Measurements from ENCODE around the gene PRRC2A. TPM values are rescaled to one million over a fixed set of nuclear protein-coding genes. Genes with fewer than 3 reads are reported as not detected.

PRRC2A gene
- total RNA-seq, 3 donors from 2014 or later (not counting 1 experiment from before 2014, with no cell fraction given): 264 to 294 (median 294) TPM

GRCh38 chr6:31676904-31677303, 56.4 kb downstream of the PRRC2A start:
- Histone ChIP-seq H3K27me3 (ENCODE audit: control insufficient read depth, insufficient read depth, low read length) (no peaks in the 10 kb centered on the region), H3K27ac (ENCODE audit: low read length) (no peak overlapping the region), H3K4me3 (ENCODE audit: low read length) (no peak overlapping the region), H3K36me3 (ENCODE audit: control insufficient read depth, insufficient read depth, low read length) (peaks cover 7% of the 10 kb centered on the region), H3K9me3 (ENCODE audit: control insufficient read depth, insufficient read depth, low read length) (no peaks in the 10 kb centered on the region), H3K4me1 (ENCODE audit: control insufficient read depth, insufficient read depth, low read length) (peaks cover 20% of the 10 kb centered on the region)
- ATAC-seq (no peak), DNase-seq (no peak)
- whole genome bisulfite sequencing (ENCODE audit: insufficient coverage): 94% methylated on average over 5 of the region's 6 CpGs
- no peak for TF ChIP-seq CTCF (IDR thresholded peaks at IDR 0.05)
- no peaks in the 10 kb centered on the region for H3K36me3 Mint-ChIP-seq
- intact Hi-C loops (cut with micrococcal nuclease): no loop called here
- H3K27ac Mint-ChIP-seq: no peak overlapping the region
- H3K9me3 Mint-ChIP-seq: no peaks in the 10 kb centered on the region
- H3K4me3 Mint-ChIP-seq: peak overlapping the region; percentile 35
- H3K27me3 Mint-ChIP-seq (ENCODE audit: low read depth in 2 of 2): peaks cover 0 to 3% of the 10 kb centered on the region in 2 donors
- peaks cover 19 to 23% of the 10 kb centered on the region in 2 donors for H3K4me1 Mint-ChIP-seq

DNA sequence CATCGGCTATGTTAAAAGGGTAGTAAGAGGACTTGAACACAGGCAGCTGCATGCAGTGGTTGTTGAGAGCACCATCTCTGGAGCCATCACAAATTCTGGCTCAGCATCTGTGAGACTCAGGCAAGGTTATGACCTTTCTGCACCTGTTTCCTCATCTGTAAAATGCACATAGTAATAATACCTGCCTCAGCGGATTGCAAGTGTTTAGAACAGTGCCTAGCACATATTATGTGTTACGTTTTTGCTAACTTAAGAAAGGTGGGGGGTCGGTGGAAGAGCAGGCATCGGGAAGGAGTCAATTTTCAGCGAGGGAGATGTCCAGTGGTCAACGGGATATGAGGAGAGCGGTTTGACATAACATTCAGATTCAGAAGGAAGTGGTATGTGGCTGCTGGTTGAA, 57.4 kb downstream of the PRRC2A start:
- ATAC-seq (no peak), DNase-seq (no peak)
- H3K4me3 Mint-ChIP-seq: no peak overlapping the region
- H3K9me3 Mint-ChIP-seq: no peaks in the 10 kb centered on the region
- Histone ChIP-seq H3K27me3 (ENCODE audit: control insufficient read depth, insufficient read depth, low read length) (no peaks in the 10 kb centered on the region), H3K36me3 (ENCODE audit: control insufficient read depth, insufficient read depth, low read length) (no peaks in the 10 kb centered on the region), H3K4me3 (ENCODE audit: low read length) (no peak overlapping the region), H3K27ac (ENCODE audit: low read length) (no peak overlapping the region), H3K9me3 (ENCODE audit: control insufficient read depth, insufficient read depth, low read length) (no peaks in the 10 kb centered on the region), H3K4me1 (ENCODE audit: control insufficient read depth, insufficient read depth, low read length) (peaks cover 24% of the 10 kb centered on the region)
- TF ChIP-seq CTCF (IDR thresholded peaks at IDR 0.05): no peak
- WGBS (ENCODE audit: insufficient coverage): 71% methylated on average over 8 of the region's 8 CpGs
- peaks cover 0 to 3% of the 10 kb centered on the region in 2 donors for H3K27me3 Mint-ChIP-seq (ENCODE audit: low read depth in 2 of 2)
- no peaks in the 10 kb centered on the region for H3K36me3 Mint-ChIP-seq
- peak overlapping the region in 1 of 2 donors; percentile 19 for H3K27ac Mint-ChIP-seq
- intact Hi-C loops (cut with micrococcal nuclease): no loop called here
- peaks cover 19 to 23% of the 10 kb centered on the region in 2 donors for H3K4me1 Mint-ChIP-seq

DNA sequence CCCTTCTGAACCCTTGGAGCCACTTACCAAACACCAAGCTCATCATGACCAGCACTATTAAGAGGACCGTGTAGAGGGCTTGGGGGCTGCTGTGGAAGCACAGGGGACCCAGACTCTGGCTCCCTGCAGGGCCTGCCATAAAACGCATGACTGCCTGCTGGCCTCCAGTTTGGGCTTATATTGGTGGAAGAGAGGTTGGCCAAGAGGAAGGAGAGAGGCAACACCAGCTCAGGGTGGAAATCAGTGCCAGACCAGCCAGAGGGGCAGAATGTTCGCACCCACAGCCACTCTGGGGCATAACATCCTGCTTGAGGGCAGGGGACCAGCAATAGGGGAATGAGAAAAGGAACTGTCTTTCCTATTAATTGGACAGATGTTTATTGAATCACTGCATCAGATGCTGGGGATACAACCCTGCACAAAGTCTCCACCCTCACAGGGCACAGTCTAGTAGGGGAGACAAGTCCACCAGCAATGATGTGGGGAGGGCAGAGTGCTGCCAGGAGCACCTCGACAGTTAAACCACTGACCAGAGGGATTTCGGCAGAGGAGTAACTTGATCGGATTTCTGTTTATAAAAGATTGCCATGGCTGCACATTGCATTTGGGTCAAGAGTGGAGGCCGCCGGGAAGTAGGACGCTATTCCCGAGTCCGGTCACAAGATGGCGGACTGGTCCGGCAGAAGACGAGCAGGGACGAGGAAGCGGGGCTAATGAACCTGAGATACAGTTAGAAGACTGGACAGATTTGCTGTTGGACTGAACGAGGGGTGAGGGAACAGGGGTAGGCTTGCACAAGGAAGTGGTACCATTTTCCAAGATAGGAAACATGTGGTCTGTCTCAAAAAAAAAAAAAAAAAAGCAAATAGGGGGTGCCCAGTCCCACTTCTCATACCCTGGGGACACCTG, 60.0 kb downstream of the PRRC2A start, which contains the start of gene LY6G5C:
Gene LY6G5C, minus strand, starts transcription at position 842 of the 909 bp plus-strand sequence. Its CDS starts 694 bp downstream, at position 148.
- Mint-ChIP-seq H3K36me3 (no peaks in the 10 kb centered on the region), H3K27ac (peak within 1 kb of the TSS; percentile 78 to 79), H3K9me3 (no peaks in the 10 kb centered on the region), H3K4me3 (peak within 1 kb of the TSS; percentile 93), H3K4me1 (peaks cover 19 to 23% of the 10 kb centered on the region in 2 donors), H3K27me3 (ENCODE audit: low read depth in 2 of 2) (peaks cover 0 to 3% of the 10 kb centered on the region in 2 donors)
- intact Hi-C loops (cut with micrococcal nuclease): loop anchor here (1.0 to 5.0 kb wide), 2 partner anchors 57 to 150 kb away; partner anchors contain the start of gene CLIC1
- Histone ChIP-seq H3K36me3 (ENCODE audit: control insufficient read depth, insufficient read depth, low read length) (no peaks in the 10 kb centered on the region), H3K4me1 (ENCODE audit: control insufficient read depth, insufficient read depth, low read length) (peaks cover 30% of the 10 kb centered on the region), H3K27ac (ENCODE audit: low read length) (peak within 1 kb of the TSS; percentile 14), H3K9me3 (ENCODE audit: control insufficient read depth, insufficient read depth, low read length) (no peaks in the 10 kb centered on the region), H3K27me3 (ENCODE audit: control insufficient read depth, insufficient read depth, low read length) (no peaks in the 10 kb centered on the region), H3K4me3 (ENCODE audit: low read length) (peak within 1 kb of the TSS; percentile 56)
- ATAC-seq: peak; percentile 83 to 89 (median 86)
- peak; percentile 58 to 80 for DNase-seq
- 11% methylated on average over 17 of the region's 17 CpGs for WGBS (ENCODE audit: insufficient coverage)
- peak; percentile 64 for TF ChIP-seq CTCF (IDR thresholded peaks at IDR 0.05)

Data from natural killer cell (primary cell).